ENCODE results near the gene FBXW4.

Gene FBXW4

DNA sequence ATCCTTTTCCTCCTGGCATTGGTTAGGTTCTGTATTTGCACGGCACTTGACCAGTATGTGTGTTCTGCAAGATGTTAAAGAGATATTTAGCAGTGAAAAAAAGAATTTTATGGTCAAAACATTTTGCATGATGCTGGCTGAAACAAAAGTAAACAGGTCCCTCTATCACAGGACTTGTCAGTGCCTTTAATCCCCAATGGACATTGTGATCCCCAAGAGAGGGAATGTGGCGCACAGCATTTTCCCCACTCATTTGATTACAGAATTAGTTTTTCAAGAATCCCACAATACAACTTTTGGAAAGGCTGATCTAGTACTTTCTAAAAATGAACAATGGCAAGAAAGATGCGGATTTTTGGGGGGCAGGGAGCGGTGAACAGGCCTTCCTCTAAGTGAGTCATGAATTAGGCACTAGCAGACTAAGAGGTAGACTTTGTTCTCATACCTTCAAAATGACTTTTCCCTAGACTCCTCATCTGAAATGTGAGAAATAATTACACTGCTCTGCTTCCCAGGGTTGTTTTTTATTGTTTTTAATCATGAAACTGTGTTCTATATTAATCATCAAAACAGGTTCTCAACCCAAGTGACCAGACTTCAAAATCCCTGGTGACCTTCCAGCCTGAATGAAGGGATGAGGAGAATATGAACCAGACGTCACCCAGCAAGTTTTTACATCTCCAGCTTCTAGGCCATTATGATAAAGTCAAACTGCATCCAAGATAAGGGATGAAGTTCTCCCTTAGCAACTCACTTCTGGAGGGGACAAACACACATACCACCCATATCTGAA lies 8.6 kb downstream of the FBXW4 start:
- H3K27ac ChIP-seq: no peak overlapping the region

DNA sequence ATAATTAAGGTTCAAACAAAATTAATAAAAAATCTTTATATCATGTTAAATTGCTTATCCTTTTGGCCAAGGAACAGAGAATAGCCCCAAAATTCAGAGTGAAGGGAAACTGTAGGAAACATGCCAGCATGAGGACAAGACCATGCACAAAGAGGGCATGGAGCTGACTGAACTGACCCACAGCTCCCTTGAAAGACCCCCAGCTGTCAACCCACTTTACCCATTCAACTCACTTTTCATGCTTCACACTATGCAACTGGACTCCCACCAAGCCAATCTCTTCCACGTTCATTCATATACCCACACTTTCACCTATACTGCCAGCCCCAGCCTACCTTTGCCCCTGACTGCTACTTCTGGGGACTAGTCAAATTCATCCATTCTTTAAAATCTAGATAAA lies 10.2 kb downstream of the FBXW4 start:
- no peak overlapping the region for H3K27ac ChIP-seq
- TF ChIP-seq, protein P1, sequence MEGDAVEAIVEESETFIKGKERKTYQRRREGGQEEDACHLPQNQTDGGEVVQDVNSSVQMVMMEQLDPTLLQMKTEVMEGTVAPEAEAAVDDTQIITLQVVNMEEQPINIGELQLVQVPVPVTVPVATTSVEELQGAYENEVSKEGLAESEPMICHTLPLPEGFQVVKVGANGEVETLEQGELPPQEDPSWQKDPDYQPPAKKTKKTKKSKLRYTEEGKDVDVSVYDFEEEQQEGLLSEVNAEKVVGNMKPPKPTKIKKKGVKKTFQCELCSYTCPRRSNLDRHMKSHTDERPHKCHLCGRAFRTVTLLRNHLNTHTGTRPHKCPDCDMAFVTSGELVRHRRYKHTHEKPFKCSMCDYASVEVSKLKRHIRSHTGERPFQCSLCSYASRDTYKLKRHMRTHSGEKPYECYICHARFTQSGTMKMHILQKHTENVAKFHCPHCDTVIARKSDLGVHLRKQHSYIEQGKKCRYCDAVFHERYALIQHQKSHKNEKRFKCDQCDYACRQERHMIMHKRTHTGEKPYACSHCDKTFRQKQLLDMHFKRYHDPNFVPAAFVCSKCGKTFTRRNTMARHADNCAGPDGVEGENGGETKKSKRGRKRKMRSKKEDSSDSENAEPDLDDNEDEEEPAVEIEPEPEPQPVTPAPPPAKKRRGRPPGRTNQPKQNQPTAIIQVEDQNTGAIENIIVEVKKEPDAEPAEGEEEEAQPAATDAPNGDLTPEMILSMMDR (IDR thresholded peaks at IDR 0.05): no peak
- no peak for TF ChIP-seq ZFX (IDR thresholded peaks at IDR 0.05; ENCODE audit: borderline replicate concordance)

More for the DNA sequence above, 8.6 kb downstream of the FBXW4 start:
- TF ChIP-seq, protein P1 (IDR thresholded peaks at IDR 0.05): no peak
- no peak for TF ChIP-seq ZFX (IDR thresholded peaks at IDR 0.05; ENCODE audit: borderline replicate concordance)

GRCh38 chr10:101683276-101683675 lies 11.7 kb downstream of the FBXW4 start:
- TF ChIP-seq ZFX (IDR thresholded peaks at IDR 0.05; ENCODE audit: borderline replicate concordance): no peak
- TF ChIP-seq, protein P1 (IDR thresholded peaks at IDR 0.05): no peak
- H3K27ac ChIP-seq: no peak overlapping the region

DNA sequence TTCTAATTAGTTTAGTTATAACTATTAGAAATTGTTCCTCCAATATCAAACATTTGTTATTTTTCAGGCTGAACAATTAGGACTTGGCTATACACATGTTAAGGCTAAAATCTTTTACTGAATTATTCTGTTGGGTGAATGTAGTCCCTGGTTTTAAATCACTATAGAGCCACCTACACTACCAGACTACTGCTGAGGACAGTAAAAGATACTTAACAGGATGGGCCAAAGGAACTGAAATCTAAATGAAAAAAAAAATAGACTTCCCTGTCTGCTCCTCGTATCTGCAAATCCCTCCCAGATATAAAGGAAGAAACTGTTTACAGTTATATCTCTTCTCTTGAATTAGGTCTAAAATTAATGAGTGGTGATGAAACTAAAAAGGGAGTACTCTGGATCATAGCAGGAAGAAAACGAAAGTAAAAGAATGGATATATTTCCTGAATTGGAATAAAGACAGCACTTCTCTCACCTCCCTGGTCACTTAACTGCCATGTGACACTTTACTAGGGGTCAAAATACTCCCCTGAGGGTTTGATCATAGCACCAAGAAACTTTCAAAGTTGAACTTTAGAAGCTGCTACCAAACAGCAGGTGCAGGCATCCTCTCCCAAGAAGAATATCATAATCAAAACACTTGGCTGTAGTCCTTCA lies 12.7 kb downstream of the FBXW4 start:
- no peak overlapping the region for H3K27ac ChIP-seq
- TF ChIP-seq ZFX (IDR thresholded peaks at IDR 0.05; ENCODE audit: borderline replicate concordance): no peak
- TF ChIP-seq, protein P1 (IDR thresholded peaks at IDR 0.05): no peak

GRCh38 chr10:101676565-101676964 lies 18.4 kb downstream of the FBXW4 start:
- no peak for TF ChIP-seq ZFX (IDR thresholded peaks at IDR 0.05; ENCODE audit: borderline replicate concordance)
- TF ChIP-seq, protein P1 (IDR thresholded peaks at IDR 0.05): no peak
- H3K27ac ChIP-seq: no peak overlapping the region

DNA sequence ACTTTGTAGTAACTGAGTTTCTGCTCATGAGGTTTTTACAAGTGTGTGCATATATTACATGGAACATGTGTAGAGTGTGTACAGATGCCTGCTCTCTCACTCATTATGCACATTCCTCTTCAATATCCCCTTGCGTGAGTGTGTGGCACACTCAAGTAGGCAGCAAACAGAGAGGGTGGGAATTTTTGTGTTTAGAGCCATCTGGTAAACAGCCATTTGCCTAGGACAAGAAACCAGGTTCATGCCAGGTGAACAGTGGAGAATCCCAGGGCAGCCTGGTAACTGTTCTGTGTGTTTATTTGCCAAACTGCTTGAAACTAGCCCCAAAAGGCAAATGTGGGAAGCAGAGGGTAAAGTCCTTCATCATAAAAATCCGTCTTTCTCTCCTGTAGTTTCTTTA lies 19.9 kb downstream of the FBXW4 start:
- no peak for TF ChIP-seq ZFX (IDR thresholded peaks at IDR 0.05; ENCODE audit: borderline replicate concordance)
- TF ChIP-seq, protein P1 (IDR thresholded peaks at IDR 0.05): no peak
- no peak overlapping the region for H3K27ac ChIP-seq

GRCh38 chr10:101672536-101672935 lies 22.4 kb downstream of the FBXW4 start:
- TF ChIP-seq, protein P1 (IDR thresholded peaks at IDR 0.05): no peak
- TF ChIP-seq ZFX (IDR thresholded peaks at IDR 0.05; ENCODE audit: borderline replicate concordance): no peak
- no peak overlapping the region for H3K27ac ChIP-seq

Measured in 22Rv1 (cell line).